Cardiac fibroblast (primary cell): ENCODE results near the gene TFEB.

Experiments
- DNase-seq, 2 donors: peaks; one replicate each; pipeline versions ENCODE4 v3.0.0 to v3.0.0-alpha.2; 2010; ENCODE audit warnings: low read depth in 2 of 2
- H3K4me3 ChIP-seq, 2 donors: replicated peaks in 1 of 2; 1 replicate in 1 of 2; 2 replicates in 1 of 2; pipeline ENCODE4 v1.5.1; 2011; ENCODE audit warnings: low read depth in 2 of 2, low read length in 2 of 2, mild to moderate bottlenecking in 2 of 2, moderate library complexity in 1 of 2
- CTCF ChIP-seq: IDR thresholded peaks from one replicate; pipeline ENCODE4 v1.5.1; 2011; ENCODE audit warnings: low read depth, mild to moderate bottlenecking, low read length, inconsistent platforms

Gene TFEB

GRCh38 chr6:41693281-41694240, 41.8 kb downstream of the TFEB start:
- TF ChIP-seq CTCF: no peak
- DNase-seq: no peak
- no peak overlapping the region for H3K4me3 ChIP-seq

- no peak overlapping the region for H3K4me3 ChIP-seq
- DNase-seq: no peak
- no peak for TF ChIP-seq CTCF
These were observed 42.7 kb downstream of the TFEB start for GRCh38 chr6:41692730-41693129.

DNA sequence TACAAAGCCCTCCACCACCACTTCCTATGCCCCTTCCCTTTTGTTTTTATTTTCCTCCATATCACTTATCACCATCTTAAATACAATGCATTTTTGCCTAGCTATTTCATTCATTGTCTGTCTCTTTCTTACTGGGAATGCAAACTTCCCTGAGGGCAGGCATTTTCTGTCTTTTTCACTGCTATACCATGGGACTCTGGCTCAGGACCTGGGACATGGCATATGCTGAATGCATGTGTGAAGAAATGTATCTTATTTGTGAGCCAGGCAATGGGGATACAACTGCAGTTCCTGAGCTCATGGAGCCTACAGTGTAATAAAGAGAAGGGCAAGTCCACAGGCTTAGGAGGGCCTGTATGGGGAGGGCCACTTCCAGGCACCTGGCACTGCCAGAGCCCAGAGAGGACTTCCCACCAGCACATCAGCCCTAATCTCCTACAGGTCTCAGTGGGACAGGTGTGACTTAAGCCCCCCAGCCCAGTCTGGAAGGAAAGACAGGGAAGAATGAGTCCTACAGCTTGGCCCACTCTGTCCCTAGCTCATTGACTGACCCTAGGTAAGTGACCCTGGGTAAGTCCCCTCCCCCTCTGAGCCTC, 43.2 kb downstream of the TFEB start:
- no peak for DNase-seq
- H3K4me3 ChIP-seq: no peak overlapping the region
- TF ChIP-seq CTCF: no peak

DNA sequence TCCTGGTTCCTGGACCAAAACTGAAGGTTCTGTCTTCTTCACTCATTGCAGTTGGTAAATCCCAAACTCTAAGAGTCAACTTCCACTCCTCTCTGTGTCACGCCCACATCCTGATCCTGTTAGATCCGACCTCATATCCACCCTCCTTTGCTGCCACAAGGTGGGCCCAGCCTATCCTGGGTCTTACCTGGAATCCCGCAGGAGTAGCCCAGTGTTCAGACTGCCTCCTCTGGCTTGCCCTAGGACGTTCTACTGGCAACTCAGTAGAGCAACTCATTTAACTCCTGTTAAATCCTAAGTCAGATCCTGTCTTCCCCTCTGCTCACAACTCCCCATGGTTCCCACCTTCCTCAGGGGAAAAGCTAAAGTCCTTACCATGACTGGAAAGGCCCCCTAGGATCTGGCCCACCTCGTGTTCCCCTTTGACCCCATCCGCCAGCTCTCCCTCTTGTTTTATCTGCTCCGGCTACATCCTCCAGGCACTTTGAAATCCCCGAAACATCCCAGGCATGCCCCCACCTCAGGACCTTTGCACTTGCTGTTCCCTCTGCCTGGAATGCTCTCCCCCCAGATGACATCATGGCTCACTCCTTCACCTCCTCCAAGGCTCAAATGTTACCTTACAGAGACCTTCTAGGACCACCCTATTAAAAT, 43.9 kb downstream of the TFEB start:
- H3K4me3 ChIP-seq: no peak overlapping the region
- TF ChIP-seq CTCF: no peak
- DNase-seq: no peak

DNA sequence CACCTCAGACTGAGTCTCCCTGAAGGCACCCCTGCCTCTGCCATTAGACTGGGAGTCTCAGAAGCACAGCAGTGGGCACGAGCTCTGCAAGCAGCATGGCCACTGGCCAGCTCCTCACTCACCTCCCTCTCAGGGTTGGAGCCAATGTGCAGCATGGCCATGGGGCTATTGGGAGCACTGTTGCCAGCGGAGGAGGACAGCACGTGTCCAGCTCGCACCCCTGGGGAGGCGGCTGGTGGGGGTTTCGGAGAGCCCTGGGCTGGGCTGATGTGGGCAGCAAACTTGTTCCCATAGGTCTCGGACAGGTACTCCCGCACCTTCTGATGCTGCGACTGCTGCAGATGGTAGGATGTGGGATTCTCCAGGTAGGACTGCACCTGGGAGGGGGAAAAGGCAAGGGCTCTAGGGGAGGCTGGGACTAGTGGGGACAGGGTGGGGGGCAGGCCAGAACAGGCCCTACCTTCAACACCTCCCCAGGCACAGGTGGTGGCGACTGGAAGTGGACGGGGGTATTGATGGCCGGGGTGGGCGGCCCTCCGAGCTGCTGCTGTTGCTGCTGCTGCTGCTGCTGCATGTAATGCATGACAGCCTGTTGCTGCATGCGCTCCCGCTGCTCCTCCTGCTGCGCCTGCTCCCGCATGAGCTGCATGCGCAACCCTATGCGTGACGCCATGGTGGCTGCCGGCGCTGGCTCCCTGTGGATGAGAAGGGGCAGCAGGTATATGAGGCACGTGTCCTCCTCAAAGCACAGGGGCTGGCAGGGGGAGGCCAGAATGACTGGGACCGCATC, 44.7 kb downstream of the TFEB start:
- H3K4me3 ChIP-seq: no peak overlapping the region
- TF ChIP-seq CTCF: no peak
- no peak for DNase-seq
